Tibial nerve (tissue), 4 donors: ENCODE measurements around the gene CLDN6. TPM values are rescaled to one million over a fixed set of nuclear protein-coding genes. Genes with fewer than 3 reads are reported as not detected.
A peak's percentile ranks its signal among the peaks of the same experiment; 100 is the strongest.

Experiments used
- DNase-seq, 2 donors: peaks; one replicate each; pipeline ENCODE4 v3.0.0-alpha.2; 2019; ENCODE audit warnings: low spot score in 2 of 2
- H3K27ac ChIP-seq, 4 donors: fragments of 200-600 bp; sonication (generic) in 3 of 4; one replicate each; pipeline ENCODE4 v1.5.1; 2017 to 2019; ENCODE audit warnings: mild to moderate bottlenecking in 1 of 4
- H3K27me3 ChIP-seq, 2 donors: fragments of 200-600 bp; sonication (generic) in 1 of 2; one replicate each; pipeline versions ENCODE4 v1.5.1 to v1.6.0; 2017 to 2019
- H3K36me3 ChIP-seq, 3 donors: fragments of 200-600 bp; sonication (generic); one replicate each; pipeline ENCODE4 v1.5.1; 2018 to 2019
- H3K4me1 ChIP-seq, 4 donors: fragments of 200-600 bp; sonication (generic) in 3 of 4; one replicate each; pipeline ENCODE4 v1.5.1; 2017 to 2019
- H3K4me3 ChIP-seq, 4 donors: fragments of 200-600 bp; sonication (generic) in 3 of 4; one replicate each; pipeline ENCODE4 v1.5.1; 2017 to 2019; ENCODE audit warnings: mild to moderate bottlenecking in 1 of 4, moderate library complexity in 1 of 4
- H3K9me3 ChIP-seq, 4 donors: fragments of 200-600 bp; sonication (generic) in 3 of 4; one replicate each; pipeline ENCODE4 v1.5.1; 2017 to 2019
- CTCF ChIP-seq, 5 experiments: fragments of 200-600 bp in 3 of 5; fragments of 450-650 bp in 2 of 5; sonication (generic) in 3 of 5; IDR thresholded peaks; one replicate each; pipeline ENCODE4 v1.5.1; 2016 to 2019; ENCODE audit warnings: antibody characterized with exemption in 5 of 5, mild to moderate bottlenecking in 3 of 5, moderate library complexity in 2 of 5
- EP300 ChIP-seq, 2 donors: sonication (generic); formaldehyde crosslinking; IDR thresholded peaks; one replicate each; pipeline ENCODE4 v1.6.1; 2017; ENCODE audit warnings: antibody characterized with exemption in 2 of 2, mild to moderate bottlenecking in 1 of 2
- POLR2A ChIP-seq, 2 donors: fragments of 450-650 bp; IDR thresholded peaks; one replicate each; pipeline ENCODE4 v1.6.1; 2017; ENCODE audit warnings: antibody characterized with exemption in 2 of 2, mild to moderate bottlenecking in 2 of 2, moderate library complexity in 2 of 2
- WGBS, 2 donors: methylation state at CpG; one replicate each; pipeline ENCODE4 v1.1.5; 2018; 5-methylcytosine and 5-hydroxymethylcytosine counted together
- total RNA-seq, 4 donors: library from RNA; depleted of rRNA; stranded (reverse); fragments of >200 nt; gene quantifications; one replicate each; pipeline ENCODE4 v1.1.0, GENCODE V29; 2016

The CLDN6 gene
- total RNA-seq, 4 donors from 2014 or later, result not detected

GRCh38 chr16:3036726-3037315 is 18.8 kb upstream of the CLDN6 start, which contains the start of gene BICDL2:
Gene BICDL2, minus strand, starts transcription at chr16:3036944. Its CDS starts 1,448 bp downstream, at chr16:3035496.
- Histone ChIP-seq H3K36me3 (no peaks in the 10 kb centered on the region), H3K27me3 (peaks cover 3 to 97% of the 10 kb centered on the region in 2 donors), H3K9me3 (no peaks in the 10 kb centered on the region), H3K4me3 (peak within 1 kb of the TSS in 1 of 4 donors; percentile 31), H3K4me1 (peaks cover 0 to 12% (median 0%) of the 10 kb centered on the region in 4 donors), H3K27ac (peak within 1 kb of the TSS in 1 of 4 donors; percentile 68)
- TF ChIP-seq CTCF (IDR thresholded peaks at IDR 0.05), result no peak
- TF ChIP-seq POLR2A (IDR thresholded peaks at IDR 0.05), result no peak
- TF ChIP-seq EP300 (IDR thresholded peaks at IDR 0.05), result no peak
- no peak for DNase-seq
- WGBS, 2 donors, result 11 to 13% methylated on average over 23 to 25 of the region's 44 CpGs

- Histone ChIP-seq H3K9me3 (no peaks in the 10 kb centered on the region), H3K4me3 (peak overlapping the region in 1 of 4 donors; percentile 31), H3K27ac (peak overlapping the region in 1 of 4 donors; percentile 68), H3K27me3 (peaks cover 3 to 98% of the 10 kb centered on the region in 2 donors), H3K4me1 (peaks cover 0 to 17% (median 0%) of the 10 kb centered on the region in 4 donors), H3K36me3 (no peaks in the 10 kb centered on the region)
- TF ChIP-seq CTCF (IDR thresholded peaks at IDR 0.05) (no peak), POLR2A (IDR thresholded peaks at IDR 0.05) (no peak), EP300 (IDR thresholded peaks at IDR 0.05) (no peak)
- 3 to 5% methylated on average over 22 of the region's 40 CpGs for WGBS, 2 donors
- DNase-seq, result no peak
Observed at GRCh38 chr16:3035972-3036725, 18.2 kb upstream of the CLDN6 start.

GRCh38 chr16:3035289-3035971 is 17.4 kb upstream of the CLDN6 start:
- H3K4me1 ChIP-seq, result peaks cover 0 to 17% (median 0%) of the 10 kb centered on the region in 4 donors
- TF ChIP-seq CTCF (IDR thresholded peaks at IDR 0.05), result no peak
- no peak for TF ChIP-seq POLR2A (IDR thresholded peaks at IDR 0.05)
- TF ChIP-seq EP300 (IDR thresholded peaks at IDR 0.05), result no peak
- no peak overlapping the region for H3K4me3 ChIP-seq
- WGBS, 2 donors, result 37 to 45% methylated on average over 16 to 19 of the region's 19 CpGs
- H3K27me3 ChIP-seq, result peaks cover 3 to 100% of the 10 kb centered on the region in 2 donors
- no peaks in the 10 kb centered on the region for H3K36me3 ChIP-seq
- no peak for DNase-seq
- no peaks in the 10 kb centered on the region for H3K9me3 ChIP-seq
- no peak overlapping the region for H3K27ac ChIP-seq

GRCh38 chr16:3032624-3033023 is 14.6 kb upstream of the CLDN6 start:
- H3K27ac ChIP-seq, result no peak overlapping the region
- no peaks in the 10 kb centered on the region for H3K36me3 ChIP-seq
- H3K27me3 ChIP-seq, result peaks cover under 1 to 92% of the 10 kb centered on the region in 2 donors
- TF ChIP-seq CTCF (IDR thresholded peaks at IDR 0.05) (no peak), EP300 (IDR thresholded peaks at IDR 0.05) (no peak), POLR2A (IDR thresholded peaks at IDR 0.05) (no peak)
- H3K4me1 ChIP-seq, result peaks cover 0 to 39% (median 16%) of the 10 kb centered on the region in 4 donors
- 19 to 27% methylated on average over 7 of the region's 7 CpGs for WGBS, 2 donors
- H3K4me3 ChIP-seq, result no peak overlapping the region
- H3K9me3 ChIP-seq, result no peaks in the 10 kb centered on the region
- no peak for DNase-seq
